IMR-90 (cell line): ENCODE measurements around the gene MRPL47.

ENCODE experiments used
- CTCF ChIP-seq: conservative IDR thresholded peaks from 2 replicates; pipeline ENCODE4 v1.5.1; 2012; ENCODE audit warnings: mild to moderate bottlenecking, low read depth, low read length, improper control_type of control experiment
- POLR2A ChIP-seq: IDR thresholded peaks from 2 replicates; pipeline ENCODE4 v1.6.1; 2012; ENCODE audit warnings: mild to moderate bottlenecking, low read depth, low read length
- SMC3 ChIP-seq: fragments of 150-350 bp; IDR thresholded peaks from 2 replicates; pipeline ENCODE4 v1.6.1; 2016; ENCODE audit warnings: low read depth, mild to moderate bottlenecking, antibody characterized with exemption, low read length, moderate library complexity

GRCh38 chr3:179590669-179591068 is 13.8 kb downstream of the MRPL47 start:
- TF ChIP-seq CTCF (no peak), POLR2A (no peak), SMC3 (no peak)
